ENCODE results near the gene ATRIP. TPM values are rescaled to one million over a fixed set of nuclear protein-coding genes. Genes with fewer than 3 reads are reported as not detected.

The ATRIP gene
- total RNA-seq, 2 experiments from 2014 or later: 16.3 to 24.5 TPM

DNA sequence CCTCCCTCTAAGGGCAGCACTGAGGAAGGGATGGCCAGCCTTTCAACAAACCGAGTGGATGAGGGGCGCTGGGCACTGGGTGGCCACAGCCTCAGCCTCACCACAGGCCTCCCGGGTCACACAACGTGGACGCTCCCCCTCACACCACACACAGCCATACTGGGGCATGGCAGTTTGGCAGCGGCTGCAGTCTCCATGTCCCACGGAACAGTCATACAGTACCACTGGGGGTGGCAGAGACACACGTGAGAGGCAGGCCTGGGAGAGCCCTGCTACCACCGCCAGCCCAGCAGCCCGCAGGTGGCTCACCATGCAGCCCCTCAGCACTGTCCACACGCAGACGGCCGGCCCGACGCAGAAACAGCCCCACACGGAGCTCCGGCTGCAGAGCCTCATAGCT is 28.4 kb upstream of the ATRIP start:
- Histone ChIP-seq H3K36me3 (ENCODE audit: insufficient read depth, low read length) (no peaks in the 10 kb centered on the region), H3K4me3 (ENCODE audit: low read depth, low read length, poor library complexity, severe bottlenecking) (no peak overlapping the region), H3K79me2 (ENCODE audit: insufficient read depth, low read depth, low read length) (no peaks in the 10 kb centered on the region), H3K9me3 (ENCODE audit: low read length) (no peaks in the 10 kb centered on the region), H2AFZ (ENCODE audit: low read length) (no peak overlapping the region), H3K4me1 (ENCODE audit: insufficient read depth, low read length, poor library complexity, severe bottlenecking) (peaks cover 6% of the 10 kb centered on the region), H4K20me1 (ENCODE audit: insufficient read depth, low read length) (no peaks in the 10 kb centered on the region), H3K4me2 (ENCODE audit: low read length) (no peak overlapping the region), H3K9me2 (ENCODE audit: insufficient read depth, low read length) (no peaks in the 10 kb centered on the region), H3K27ac (ENCODE audit: low read depth, low read length, poor library complexity, severe bottlenecking) (no peak overlapping the region)
- ChIA-PET CTCF (ENCODE audit: unreplicated experiment) (no interaction called here), POLR2A (interaction anchor here (0.7 kb wide), 1 partner anchor 115 kb away, joined by 6 read pairs; no protein-coding TSS in a partner anchor)
- TF ChIP-seq EZH2phosphoT487 (IDR thresholded peaks at IDR 0.05; ENCODE audit: borderline replicate concordance, low read depth, low read length): no peak
- TF ChIP-seq, protein P1, sequence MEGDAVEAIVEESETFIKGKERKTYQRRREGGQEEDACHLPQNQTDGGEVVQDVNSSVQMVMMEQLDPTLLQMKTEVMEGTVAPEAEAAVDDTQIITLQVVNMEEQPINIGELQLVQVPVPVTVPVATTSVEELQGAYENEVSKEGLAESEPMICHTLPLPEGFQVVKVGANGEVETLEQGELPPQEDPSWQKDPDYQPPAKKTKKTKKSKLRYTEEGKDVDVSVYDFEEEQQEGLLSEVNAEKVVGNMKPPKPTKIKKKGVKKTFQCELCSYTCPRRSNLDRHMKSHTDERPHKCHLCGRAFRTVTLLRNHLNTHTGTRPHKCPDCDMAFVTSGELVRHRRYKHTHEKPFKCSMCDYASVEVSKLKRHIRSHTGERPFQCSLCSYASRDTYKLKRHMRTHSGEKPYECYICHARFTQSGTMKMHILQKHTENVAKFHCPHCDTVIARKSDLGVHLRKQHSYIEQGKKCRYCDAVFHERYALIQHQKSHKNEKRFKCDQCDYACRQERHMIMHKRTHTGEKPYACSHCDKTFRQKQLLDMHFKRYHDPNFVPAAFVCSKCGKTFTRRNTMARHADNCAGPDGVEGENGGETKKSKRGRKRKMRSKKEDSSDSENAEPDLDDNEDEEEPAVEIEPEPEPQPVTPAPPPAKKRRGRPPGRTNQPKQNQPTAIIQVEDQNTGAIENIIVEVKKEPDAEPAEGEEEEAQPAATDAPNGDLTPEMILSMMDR (conservative IDR thresholded peaks at IDR 0.05; ENCODE audit: low read length): no peak
- intact Hi-C loops (cut with micrococcal nuclease; ENCODE audit: unreplicated experiment): no loop called here
- DNase-seq (ENCODE audit: low spot score): no peak
- BruUV-seq (replicated peaks): no TSS peak

DNA sequence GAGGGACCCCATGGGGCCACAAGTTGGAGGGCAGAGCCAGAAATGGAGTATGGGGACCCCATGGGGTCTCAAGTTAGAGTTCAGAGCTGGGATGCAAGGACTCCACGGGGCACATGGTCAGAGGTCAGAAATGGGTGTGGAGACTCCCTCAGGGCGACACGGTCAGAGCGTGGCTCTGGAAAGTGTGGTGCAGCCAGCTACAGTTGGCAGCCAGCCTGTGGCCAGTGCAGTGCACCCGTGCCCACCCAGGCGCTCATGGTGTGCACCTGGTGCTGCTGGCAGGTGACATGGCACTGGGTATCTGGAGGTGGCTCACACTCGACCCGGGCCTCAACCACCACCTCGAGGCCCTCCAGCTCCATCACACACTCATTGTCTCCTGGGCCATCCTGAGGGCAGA is 27.9 kb upstream of the ATRIP start:
- intact Hi-C loops (cut with micrococcal nuclease; ENCODE audit: unreplicated experiment): no loop called here
- ChIA-PET CTCF (ENCODE audit: unreplicated experiment) (no interaction called here), POLR2A (interaction anchor here (0.6 to 0.9 kb wide), 3 partner anchors 11 to 114 kb away, joined by 3 to 6 read pairs (median 3); no protein-coding TSS in a partner anchor)
- no peak overlapping the region for H3K4me3 ChIP-seq (ENCODE audit: low read depth, low read length, poor library complexity, severe bottlenecking)
- no peaks in the 10 kb centered on the region for H3K79me2 ChIP-seq (ENCODE audit: insufficient read depth, low read depth, low read length)
- H3K9me2 ChIP-seq (ENCODE audit: insufficient read depth, low read length): no peaks in the 10 kb centered on the region
- no peaks in the 10 kb centered on the region for H3K9me3 ChIP-seq (ENCODE audit: low read length)
- H3K36me3 ChIP-seq (ENCODE audit: insufficient read depth, low read length): no peaks in the 10 kb centered on the region
- no TSS peak for BruUV-seq (replicated peaks)
- H3K27ac ChIP-seq (ENCODE audit: low read depth, low read length, poor library complexity, severe bottlenecking): no peak overlapping the region
- TF ChIP-seq, protein P1 (conservative IDR thresholded peaks at IDR 0.05; ENCODE audit: low read length): no peak
- no peak for TF ChIP-seq EZH2phosphoT487 (IDR thresholded peaks at IDR 0.05; ENCODE audit: borderline replicate concordance, low read depth, low read length)
- no peak overlapping the region for H2AFZ ChIP-seq (ENCODE audit: low read length)
- no peak for DNase-seq (ENCODE audit: low spot score)
- no peaks in the 10 kb centered on the region for H4K20me1 ChIP-seq (ENCODE audit: insufficient read depth, low read length)
- H3K4me2 ChIP-seq (ENCODE audit: low read length): no peak overlapping the region
- H3K4me1 ChIP-seq (ENCODE audit: insufficient read depth, low read length, poor library complexity, severe bottlenecking): peaks cover under 1% of the 10 kb centered on the region

DNA sequence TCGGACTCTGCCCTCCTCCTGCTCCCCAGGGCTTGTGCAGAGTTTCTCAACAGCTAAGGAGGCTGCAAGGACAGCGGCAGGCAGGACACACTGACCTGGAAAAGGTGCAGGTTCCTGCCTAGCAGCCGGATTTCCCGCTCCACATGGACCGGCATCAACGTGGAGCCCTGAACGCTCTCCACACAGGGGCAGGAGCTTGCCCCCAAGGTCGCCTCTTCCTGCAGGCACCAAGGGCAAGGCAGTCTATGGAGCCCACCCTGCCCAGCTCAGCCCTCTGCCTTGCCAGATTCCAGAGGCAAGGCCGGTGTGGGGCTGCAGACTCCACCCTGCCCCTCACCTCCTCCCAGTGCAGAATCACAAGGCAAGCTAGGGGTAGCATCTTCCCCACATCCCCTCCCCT is 27.4 kb upstream of the ATRIP start:
- H4K20me1 ChIP-seq (ENCODE audit: insufficient read depth, low read length): no peaks in the 10 kb centered on the region
- H3K36me3 ChIP-seq (ENCODE audit: insufficient read depth, low read length): no peaks in the 10 kb centered on the region
- H3K9me2 ChIP-seq (ENCODE audit: insufficient read depth, low read length): no peaks in the 10 kb centered on the region
- POLR2A ChIA-PET: interaction anchor here (0.6 to 0.9 kb wide), 3 partner anchors 12 to 640 kb away, joined by 3 read pairs; no protein-coding TSS in a partner anchor
- H3K4me2 ChIP-seq (ENCODE audit: low read length): no peak overlapping the region
- H3K9me3 ChIP-seq (ENCODE audit: low read length): no peaks in the 10 kb centered on the region
- intact Hi-C loops (cut with micrococcal nuclease; ENCODE audit: unreplicated experiment): no loop called here
- CTCF ChIA-PET (ENCODE audit: unreplicated experiment): no interaction called here
- no TSS peak for BruUV-seq (replicated peaks)
- H2AFZ ChIP-seq (ENCODE audit: low read length): no peak overlapping the region
- no peak for TF ChIP-seq EZH2phosphoT487 (IDR thresholded peaks at IDR 0.05; ENCODE audit: borderline replicate concordance, low read depth, low read length)
- TF ChIP-seq, protein P1 (conservative IDR thresholded peaks at IDR 0.05; ENCODE audit: low read length): no peak
- H3K27ac ChIP-seq (ENCODE audit: low read depth, low read length, poor library complexity, severe bottlenecking): no peak overlapping the region
- H3K4me3 ChIP-seq (ENCODE audit: low read depth, low read length, poor library complexity, severe bottlenecking): no peak overlapping the region
- H3K4me1 ChIP-seq (ENCODE audit: insufficient read depth, low read length, poor library complexity, severe bottlenecking): no peaks in the 10 kb centered on the region
- no peak for DNase-seq (ENCODE audit: low spot score)
- no peaks in the 10 kb centered on the region for H3K79me2 ChIP-seq (ENCODE audit: insufficient read depth, low read depth, low read length)

All from OCI-LY7 (cell line).